ENCODE data around the gene TCF4.

The TCF4 gene

DNA sequence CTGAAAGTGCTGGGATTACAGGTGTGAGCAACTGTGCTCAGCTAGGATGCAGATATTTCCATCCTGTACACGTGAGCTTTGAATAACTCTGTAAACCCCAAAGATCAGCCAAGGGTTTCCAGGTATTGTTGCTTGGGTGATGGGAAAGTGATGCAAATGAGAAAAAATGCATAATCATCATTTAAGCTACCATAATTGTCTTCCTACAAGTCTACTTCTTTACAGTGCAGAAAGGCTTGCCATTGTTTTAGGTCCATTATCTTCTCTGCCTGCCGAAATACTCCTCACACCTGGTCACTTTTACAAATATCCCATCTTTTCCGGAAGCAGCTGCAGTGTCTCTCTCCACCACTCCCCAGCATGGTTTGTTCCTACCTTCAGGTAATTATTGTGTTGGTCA, 368.9 kb downstream of the TCF4 start:
- no peak for DNase-seq

DNA sequence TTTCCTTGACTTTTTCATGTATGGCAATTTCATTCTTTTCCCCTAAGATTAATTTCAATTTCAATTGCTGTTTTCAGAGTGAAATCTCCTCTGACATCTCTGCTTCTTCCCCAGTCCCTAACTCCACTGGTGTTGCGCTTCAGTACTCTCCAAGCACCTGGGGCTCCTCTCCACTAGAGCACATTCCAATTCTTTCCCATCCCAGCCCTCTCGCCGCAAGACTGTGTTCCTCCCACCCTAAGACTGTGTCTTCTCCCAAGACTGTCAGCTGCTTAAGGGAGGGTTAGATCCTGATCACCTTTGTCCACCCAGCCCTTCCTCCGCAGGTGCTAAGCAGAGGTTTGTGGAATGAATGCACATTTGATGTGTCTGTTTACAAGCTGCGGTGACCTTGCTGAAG, 373.0 kb downstream of the TCF4 start:
- DNase-seq = no peak

DNA sequence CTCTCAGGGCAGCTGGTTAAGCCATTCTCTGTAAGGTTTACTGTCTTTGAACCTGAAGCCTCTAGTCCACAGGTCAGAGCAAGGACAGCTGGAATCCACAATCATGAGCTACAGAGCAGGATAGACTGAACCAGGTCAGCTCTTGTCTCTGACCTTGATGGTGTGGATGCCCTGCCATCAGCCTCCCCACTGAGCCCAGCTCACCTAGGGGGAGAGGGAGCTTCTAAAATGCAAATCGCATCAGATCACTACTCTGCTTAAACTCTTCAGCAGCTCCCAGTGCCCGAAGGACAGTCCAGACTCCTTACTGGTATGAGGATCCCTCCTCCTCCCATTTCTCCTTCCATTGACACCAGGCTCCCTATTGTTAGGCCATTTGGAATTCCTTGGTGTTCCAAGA, 373.5 kb downstream of the TCF4 start:
- no peak for DNase-seq

DNA sequence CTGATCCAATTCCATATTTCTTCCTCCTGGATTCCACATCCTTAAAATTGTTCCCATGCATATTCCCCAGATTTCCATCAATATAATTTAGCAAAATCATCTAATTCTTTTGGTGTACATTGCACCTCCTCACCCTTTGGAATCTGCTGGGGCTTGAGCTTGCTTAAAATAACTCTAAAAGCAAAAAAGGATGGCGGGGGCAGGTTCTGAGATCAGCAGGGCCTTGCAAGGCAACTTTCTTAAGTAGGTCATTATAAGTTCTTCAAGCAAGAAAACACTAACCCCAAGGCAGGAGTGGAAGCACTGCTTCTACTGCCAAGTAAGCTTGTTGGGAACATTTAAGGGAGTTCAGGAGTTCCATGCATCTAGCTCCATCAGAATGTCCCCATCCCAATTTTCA, 374.4 kb downstream of the TCF4 start:
- DNase-seq = no peak

DNA sequence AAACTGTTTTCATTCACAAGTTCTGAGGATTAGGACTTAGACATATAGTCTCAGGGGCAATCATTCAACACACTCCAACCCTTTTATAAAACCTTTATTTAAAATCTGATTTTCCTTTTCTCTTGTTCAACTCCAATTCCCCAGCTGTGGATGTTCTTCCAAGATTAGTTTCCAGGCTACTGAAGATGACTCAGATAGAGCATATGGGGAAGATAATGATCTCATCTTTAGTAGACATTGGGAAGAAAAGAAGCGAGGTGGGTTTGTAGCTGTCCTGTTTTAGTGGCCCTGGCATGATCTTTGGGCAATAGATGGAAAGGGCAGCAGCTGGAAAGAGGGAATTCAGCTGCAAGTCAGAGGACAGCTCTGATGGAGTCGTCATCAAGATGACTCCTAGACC, 381.1 kb downstream of the TCF4 start:
- DNase-seq = no peak

DNA sequence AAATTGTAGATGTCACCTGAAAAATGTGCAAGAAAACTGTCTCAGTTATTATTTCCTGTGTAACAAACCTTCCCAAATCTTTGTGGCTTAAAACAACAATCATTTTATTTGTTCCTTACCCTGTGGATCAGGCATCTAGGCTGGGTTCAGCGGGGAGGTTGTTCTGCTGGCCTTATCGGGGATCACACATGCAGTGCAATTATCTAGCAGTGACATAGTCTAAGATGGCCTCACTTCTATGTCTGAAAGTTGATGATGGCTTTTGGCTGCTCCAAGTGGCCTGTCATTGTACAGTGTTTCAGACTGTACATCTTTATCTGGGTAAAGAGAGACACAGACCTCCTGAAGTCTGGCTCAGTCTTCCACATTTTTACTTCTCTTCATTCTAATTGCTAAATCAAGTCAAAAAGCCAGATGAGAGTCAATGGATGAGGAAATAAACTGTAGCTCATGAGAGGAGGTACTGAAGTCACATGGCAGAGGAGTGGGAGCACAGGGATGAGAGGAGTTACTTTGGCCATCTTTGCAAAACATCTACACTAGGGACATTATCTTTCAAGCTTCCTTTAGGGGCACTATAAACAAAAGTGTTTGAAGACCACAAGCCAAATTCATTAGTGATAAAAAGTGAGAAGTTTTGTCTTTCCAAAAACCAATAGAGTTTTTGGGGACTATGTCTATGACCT, 385.6 kb downstream of the TCF4 start:
- DNase-seq = no peak

DNA sequence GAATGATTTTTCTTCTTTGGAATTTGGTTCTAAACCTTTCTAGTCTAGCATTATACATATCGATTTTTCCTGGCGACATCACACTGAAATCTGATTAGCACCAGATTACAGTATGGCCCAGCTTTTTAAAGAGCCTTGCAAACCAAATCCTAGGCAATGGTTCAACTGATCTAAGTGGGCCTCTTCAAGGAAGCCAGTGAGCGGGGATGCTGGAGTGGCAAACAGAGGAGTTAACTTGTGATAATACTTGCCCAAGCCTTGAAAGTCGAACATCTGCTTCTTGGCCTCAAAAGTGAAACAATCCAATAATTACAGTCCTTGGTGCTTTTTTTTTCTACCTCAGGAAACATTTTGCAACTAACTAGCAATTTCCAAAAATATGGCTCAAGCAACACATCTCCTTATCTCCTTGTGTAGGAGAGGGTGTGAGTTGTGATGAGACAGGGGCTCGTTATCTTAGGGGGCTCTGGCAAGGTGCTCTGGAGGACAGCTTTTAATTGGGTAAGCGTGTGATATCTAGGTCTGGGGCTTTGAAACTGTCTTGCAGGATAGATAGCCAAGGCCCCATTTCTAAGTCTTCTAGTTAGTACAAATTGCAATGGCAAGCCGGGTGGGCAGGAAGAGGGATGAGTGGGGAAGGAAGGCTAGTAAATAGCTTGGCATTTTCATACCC, 388.6 kb downstream of the TCF4 start:
- no peak for DNase-seq

DNA sequence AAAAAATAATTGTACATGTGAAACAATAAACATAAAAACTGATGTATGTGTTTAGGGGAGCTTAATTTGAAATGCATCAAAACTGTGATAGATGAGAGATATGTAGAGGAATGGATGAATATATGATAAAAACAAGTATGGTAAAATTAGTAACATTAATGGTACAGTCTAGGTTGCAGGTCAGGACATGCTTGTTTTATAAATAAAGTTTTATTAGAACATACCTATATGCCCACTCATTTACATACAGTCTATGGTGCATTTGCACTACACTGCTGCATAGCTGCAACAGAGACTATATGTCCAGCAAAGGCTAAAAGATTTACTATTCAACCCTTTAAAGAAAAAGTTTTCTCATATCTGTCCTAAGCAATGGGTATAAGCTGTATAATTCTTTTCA, 392.1 kb downstream of the TCF4 start:
- DNase-seq = no peak

DNA sequence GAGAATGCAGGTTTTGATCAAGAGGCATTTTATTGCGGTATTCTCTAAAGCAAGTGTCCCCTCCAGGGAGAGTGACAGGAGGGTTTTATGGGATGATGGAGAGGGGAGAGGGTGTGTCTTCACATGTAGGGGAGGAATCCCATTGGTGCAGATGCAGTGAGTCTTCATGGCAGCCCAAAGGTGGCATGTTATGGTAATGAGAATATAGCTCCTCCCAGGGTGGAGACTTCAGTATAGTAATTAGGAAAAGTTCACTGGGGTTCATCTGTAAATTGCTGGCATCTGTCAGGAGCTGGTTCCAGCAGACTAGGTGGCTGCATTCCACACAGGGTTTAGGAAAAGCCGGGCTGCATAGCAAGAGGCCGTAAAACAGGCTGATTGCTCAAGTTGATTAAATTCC, 398.0 kb downstream of the TCF4 start:
- DNase-seq = no peak

DNA sequence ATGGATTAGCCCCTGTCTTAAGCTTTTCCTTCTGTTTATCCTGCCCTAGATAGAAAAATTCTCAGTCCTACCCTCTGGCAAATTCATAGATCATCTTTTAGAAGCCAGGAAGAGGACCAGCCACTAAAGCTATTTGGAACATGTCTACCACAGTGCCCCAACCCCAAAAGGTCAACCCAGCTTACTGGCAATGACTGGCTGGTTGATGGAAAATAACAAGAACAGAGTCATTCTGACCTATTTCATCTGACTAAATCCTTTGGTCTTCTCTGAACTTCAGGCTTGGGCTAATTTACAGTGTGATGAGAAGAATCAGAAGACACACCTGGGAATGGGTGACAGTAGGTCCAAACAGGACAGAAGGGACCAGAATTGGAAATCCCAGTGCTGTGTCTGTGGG, 401.4 kb downstream of the TCF4 start:
- DNase-seq = no peak

DNA sequence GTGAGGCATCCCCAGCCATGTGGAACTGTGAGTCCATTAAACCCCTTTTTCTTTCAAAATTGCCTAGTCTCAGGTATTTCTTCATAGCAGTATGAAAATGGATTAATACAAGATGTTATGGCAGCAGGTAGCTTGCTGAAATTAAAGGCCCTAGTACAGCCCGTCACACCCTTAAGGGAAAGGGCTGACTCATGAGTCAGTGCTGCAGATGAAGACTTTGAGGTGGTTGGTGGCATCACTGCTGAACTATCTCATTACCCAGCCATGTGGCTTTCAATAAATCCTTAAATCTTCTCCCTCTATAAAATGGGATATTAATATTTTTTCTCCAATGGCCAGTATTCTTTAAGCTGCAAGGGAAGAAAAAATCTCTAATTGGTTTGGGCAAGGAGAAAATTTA, 402.6 kb downstream of the TCF4 start:
- DNase-seq = no peak

DNA sequence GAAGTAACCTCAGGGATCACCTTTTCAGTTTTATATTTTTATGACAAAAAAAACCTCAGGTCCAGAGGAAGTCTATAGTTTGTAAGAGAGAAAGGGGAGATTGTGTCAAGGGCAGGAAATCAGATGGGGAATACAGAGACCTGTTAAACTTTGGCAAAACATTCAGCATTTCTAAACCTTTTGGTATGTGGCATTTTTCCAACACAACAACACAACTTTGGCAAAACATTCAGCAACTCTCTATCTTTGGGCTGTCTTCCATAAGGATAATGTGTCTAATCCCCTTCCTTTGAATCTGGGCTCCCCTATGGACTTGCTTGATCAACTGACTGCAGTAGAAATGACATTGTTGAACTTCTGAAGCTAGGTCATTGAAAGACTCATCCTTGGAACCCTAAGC, 408.2 kb downstream of the TCF4 start:
- no peak for DNase-seq

DNA sequence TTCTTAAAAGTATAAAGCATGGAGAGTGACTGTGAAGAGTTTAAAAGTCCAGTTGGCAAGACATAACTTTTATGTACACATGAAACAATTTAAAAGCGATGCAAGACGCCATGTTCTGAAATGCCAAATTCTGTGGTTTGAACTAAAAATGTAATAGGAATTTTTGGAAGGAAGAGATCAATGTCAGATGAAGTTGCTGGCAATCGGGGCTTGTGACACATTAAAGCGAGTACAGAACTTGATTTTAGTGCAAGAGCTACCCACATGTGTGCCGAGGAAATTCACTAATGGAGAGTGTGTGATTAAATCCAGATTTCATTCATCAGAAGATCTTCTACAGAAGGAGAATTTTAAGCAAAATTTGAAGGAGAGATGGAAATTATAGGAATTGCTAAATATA, 408.6 kb downstream of the TCF4 start:
- no peak for DNase-seq

DNA sequence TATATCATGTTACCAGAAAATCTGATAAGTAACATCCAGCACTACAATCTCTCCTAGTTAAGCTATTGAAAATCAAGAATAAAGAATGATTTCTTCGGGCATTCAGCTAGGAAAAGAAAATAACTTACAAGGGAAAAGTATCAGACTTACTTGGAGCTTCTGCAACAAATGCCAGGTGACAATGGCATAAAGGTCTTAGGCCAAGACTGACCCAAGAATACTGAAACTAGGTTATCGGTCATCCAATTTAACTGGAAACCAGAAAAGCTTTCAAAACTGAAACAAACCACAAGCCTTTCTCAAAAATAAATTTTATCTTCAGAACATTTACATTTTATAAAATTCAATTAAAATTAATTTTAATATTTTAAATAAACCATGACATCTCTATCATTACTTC, 414.7 kb downstream of the TCF4 start:
- no peak for DNase-seq
